ENCODE data around the gene SEL1L.
"Not testable (repeated sequence)": the region's sequence is repeated elsewhere in the genome, so short reads cannot be mapped to it uniquely, and the experiment has no call there.

Gene SEL1L

DNA sequence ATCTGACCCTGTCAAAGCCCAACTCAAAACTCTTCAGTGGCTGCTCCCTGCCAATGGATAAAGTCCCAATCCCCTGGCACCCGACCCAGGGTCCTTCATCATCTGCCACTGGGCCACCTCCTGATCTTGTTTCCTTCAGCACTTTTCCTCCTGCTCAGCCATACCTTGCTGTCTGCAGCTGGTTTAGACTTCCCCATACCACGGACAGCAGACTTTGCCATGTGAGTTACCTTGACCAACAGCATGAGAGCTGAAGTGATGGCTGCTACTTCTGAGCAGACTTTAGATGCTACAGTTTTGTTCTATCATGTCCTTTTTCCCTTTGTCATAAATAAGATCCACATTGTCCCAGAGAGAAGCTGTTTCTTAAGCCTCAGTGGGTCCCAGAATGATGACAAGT, 100.3 kb downstream of the SEL1L start:
- DNase-seq (ENCODE audit: low read depth) = no peak
- no peak overlapping the region for H3K4me3 ChIP-seq (ENCODE audit: control insufficient read depth, low read depth, low read length)
- TF ChIP-seq, protein P1, sequence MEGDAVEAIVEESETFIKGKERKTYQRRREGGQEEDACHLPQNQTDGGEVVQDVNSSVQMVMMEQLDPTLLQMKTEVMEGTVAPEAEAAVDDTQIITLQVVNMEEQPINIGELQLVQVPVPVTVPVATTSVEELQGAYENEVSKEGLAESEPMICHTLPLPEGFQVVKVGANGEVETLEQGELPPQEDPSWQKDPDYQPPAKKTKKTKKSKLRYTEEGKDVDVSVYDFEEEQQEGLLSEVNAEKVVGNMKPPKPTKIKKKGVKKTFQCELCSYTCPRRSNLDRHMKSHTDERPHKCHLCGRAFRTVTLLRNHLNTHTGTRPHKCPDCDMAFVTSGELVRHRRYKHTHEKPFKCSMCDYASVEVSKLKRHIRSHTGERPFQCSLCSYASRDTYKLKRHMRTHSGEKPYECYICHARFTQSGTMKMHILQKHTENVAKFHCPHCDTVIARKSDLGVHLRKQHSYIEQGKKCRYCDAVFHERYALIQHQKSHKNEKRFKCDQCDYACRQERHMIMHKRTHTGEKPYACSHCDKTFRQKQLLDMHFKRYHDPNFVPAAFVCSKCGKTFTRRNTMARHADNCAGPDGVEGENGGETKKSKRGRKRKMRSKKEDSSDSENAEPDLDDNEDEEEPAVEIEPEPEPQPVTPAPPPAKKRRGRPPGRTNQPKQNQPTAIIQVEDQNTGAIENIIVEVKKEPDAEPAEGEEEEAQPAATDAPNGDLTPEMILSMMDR (conservative IDR thresholded peaks at IDR 0.05; ENCODE audit: control insufficient read depth, insufficient read depth, low read depth, low read length) = no peak

DNA sequence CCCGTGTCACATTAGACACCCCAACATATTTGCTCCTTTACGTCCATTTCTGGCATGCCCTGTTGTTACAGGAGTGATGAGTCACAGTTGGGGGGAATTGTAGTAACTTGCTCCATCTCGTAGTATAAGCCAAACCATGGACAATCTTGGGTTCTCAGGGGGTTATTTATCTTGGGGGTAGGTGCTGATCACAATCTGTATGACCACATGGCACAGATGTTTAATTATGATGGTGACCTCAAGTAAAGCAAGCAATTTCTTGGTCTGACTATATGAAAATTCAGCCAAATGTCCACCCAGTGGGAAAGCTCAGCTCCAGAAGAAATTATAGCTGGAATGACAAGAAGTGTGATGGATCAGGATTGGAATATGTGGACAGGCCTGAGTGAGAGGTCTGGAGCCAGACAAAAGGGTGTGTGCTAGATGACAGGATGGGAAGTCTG, 101.4 kb downstream of the SEL1L start:
- no peak overlapping the region for H3K4me3 ChIP-seq (ENCODE audit: control insufficient read depth, low read depth, low read length)
- DNase-seq (ENCODE audit: low read depth) = no peak
- TF ChIP-seq, protein P1 (conservative IDR thresholded peaks at IDR 0.05; ENCODE audit: control insufficient read depth, insufficient read depth, low read depth, low read length) = no peak

DNA sequence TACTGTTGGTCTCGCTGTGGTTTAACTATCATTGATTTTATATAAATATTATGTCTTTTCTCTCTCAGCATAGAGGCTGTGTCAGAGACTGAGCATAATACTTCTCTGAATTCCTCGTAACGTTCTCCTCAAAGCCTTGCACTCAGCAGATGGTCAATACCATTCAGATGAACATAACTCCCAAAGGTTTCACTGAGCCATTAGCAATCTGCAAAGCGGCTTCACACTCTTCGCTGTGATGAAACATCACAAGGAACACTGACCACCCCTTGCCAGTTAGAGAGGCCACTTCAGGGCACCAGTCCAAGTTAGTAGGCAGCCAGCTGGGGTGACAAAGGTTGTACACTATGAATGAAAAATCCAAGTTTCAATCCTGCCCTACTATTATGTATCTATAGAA, 103.4 kb downstream of the SEL1L start:
- no peak overlapping the region for H3K4me3 ChIP-seq (ENCODE audit: control insufficient read depth, low read depth, low read length)
- TF ChIP-seq, protein P1 (conservative IDR thresholded peaks at IDR 0.05; ENCODE audit: control insufficient read depth, insufficient read depth, low read depth, low read length) = no peak
- no peak for DNase-seq (ENCODE audit: low read depth)

DNA sequence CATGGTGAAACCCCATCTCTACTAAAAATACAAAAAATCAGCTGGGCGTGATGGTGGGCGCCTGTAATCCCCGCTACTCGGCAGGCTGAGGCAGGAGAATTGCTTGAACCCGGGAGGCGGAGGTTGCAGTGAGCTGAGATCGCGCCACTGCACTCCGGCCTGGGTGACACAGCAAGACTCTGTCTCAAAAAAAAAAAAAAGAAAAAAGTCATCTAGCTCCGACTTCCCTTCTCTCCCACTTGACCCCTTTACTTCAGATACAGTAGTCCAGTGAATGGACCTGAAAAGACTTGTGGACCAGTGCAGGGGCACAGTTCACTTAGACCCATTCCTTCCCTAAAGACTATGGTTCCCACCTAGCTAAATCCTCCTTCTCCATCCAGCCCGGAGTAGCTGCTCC, 103.9 kb downstream of the SEL1L start:
- not testable (repeated sequence) for DNase-seq (ENCODE audit: low read depth); H3K4me3 ChIP-seq (ENCODE audit: control insufficient read depth, low read depth, low read length)

DNA sequence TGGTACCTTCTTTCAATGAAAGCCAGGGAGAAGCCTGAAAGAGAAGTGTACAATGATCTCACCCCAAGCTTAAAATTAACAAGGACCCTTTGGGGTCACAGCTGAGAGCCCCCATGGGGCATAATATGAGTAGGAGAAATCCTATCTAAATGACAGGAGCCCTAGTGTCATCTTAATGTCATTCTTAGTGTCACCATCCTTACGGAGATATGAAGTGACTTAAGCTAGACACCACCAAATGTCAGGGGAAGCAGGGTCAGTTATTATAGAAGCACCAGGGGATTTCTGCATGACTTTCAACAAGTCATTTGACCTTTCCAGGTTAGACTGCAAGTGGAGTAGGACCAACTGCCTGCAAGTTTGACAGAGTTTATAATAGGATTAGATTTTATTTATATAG, 104.6 kb downstream of the SEL1L start:
- DNase-seq (ENCODE audit: low read depth) = no peak
- no peak overlapping the region for H3K4me3 ChIP-seq (ENCODE audit: control insufficient read depth, low read depth, low read length)
- TF ChIP-seq, protein P1 (conservative IDR thresholded peaks at IDR 0.05; ENCODE audit: control insufficient read depth, insufficient read depth, low read depth, low read length) = no peak

DNA sequence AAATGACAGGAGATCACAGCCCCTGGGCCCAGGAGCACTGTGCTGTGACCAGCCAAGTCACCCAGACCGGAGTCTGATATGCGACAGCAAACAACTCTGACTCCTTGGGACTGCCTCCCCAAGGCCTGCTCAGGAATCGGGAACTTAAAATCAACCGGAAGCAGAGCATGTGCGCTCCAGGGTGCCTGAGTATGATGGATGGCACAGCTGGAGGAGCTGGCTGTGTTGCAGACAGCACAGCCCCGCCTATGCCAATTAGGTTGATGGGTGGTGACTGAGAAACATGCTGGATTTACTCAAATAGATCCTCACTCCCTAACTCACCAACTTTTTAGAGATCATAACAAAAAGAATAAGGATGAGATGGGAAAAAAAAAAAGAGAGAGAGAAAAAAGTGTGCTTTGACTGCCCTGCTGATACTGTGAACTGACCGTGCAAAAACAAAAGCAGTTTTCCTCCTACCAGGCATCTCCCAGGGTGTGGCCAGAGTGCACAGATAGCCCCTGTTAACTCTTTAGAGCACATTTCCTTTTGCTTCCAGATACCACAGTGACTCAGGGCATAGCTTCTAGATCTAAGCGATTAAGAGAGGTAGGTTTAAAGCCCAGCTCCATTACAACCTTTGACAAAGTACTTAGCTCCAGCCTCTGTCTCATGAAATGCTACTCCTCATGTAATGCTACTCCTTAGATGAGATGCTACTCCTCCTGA, 106.2 kb downstream of the SEL1L start:
- TF ChIP-seq, protein P1 (conservative IDR thresholded peaks at IDR 0.05; ENCODE audit: control insufficient read depth, insufficient read depth, low read depth, low read length) = no peak
- no peak for DNase-seq (ENCODE audit: low read depth)

DNA sequence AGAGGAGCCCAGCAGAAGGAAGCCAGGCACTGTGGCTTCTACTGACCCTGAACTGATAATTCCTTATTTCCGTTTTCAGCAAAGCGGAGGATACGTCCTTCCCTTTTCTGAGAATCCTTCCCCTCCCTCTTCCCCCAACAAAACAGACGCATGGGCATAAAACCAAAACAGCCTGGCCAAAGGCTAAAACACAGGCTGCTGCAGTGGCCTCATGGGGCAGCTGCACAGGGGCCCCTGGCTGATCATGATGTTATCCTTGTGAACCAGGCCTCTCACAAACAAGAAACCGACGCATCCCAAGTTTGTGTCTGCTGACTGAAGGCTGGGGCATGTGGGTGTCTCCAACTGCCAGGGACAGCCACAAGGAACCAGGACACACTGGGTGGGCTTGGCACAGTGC, 110.1 kb downstream of the SEL1L start:
- H3K4me3 ChIP-seq (ENCODE audit: control insufficient read depth, low read depth, low read length) = no peak overlapping the region
- no peak for DNase-seq (ENCODE audit: low read depth)
- TF ChIP-seq, protein P1 (conservative IDR thresholded peaks at IDR 0.05; ENCODE audit: control insufficient read depth, insufficient read depth, low read depth, low read length) = no peak

More for the DNA sequence above, 106.2 kb downstream of the SEL1L start:
- no peak overlapping the region for H3K4me3 ChIP-seq (ENCODE audit: control insufficient read depth, low read depth, low read length)
